ENCODE data around the gene ZNF770. TPM values are rescaled to one million over a fixed set of nuclear protein-coding genes. Genes with fewer than 3 reads are reported as not detected.

Gene ZNF770
- total RNA-seq, 1 experiment from 2014 or later = 70.7 TPM

GRCh38 chr15:35014241-35014640 is 26.2 kb upstream of the ZNF770 start:
- ChIA-PET CTCF (no interaction called here), POLR2A (no interaction called here), RAD21 (ENCODE audit: low non-redundant PET in 1 of 2, low total read pairs in 2 of 2, uncharacterized antibody in 2 of 2, unreplicated experiment in 2 of 2) (no interaction called here)
- H3K79me2 ChIP-seq (ENCODE audit: insufficient read depth, low read length) = no peaks in the 10 kb centered on the region
- TF ChIP-seq ZBTB33 (IDR thresholded peaks at IDR 0.05; ENCODE audit: extremely low read depth, insufficient replicate concordance, low read length) (no peak), SRF (IDR thresholded peaks at IDR 0.05; ENCODE audit: low read depth) (no peak), REST (IDR thresholded peaks at IDR 0.05; ENCODE audit: low read depth) (no peak), SIN3A (IDR thresholded peaks at IDR 0.05; ENCODE audit: low read depth) (no peak), CBX3 (IDR thresholded peaks at IDR 0.05; ENCODE audit: low read depth) (no peak), ELF1 (IDR thresholded peaks at IDR 0.05; ENCODE audit: borderline replicate concordance, low read depth) (no peak), CTCF (IDR thresholded peaks at IDR 0.05 in 2 of 3, conservative IDR thresholded peaks at IDR 0.05 in 1 of 3; ENCODE audit: borderline replicate concordance in 1 of 3, insufficient read depth in 1 of 3, low read depth in 2 of 3, low read length in 2 of 3) (no peak), ZNF274 (IDR thresholded peaks at IDR 0.05; ENCODE audit: low read depth, low read length) (no peak), EZH2 (IDR thresholded peaks at IDR 0.05) (no peak), CEBPB (IDR thresholded peaks at IDR 0.05; ENCODE audit: low read depth) (no peak), POLR2AphosphoS5 (IDR thresholded peaks at IDR 0.05; ENCODE audit: low read depth, low read length) (no peak)
- no peak overlapping the region for H3K9ac ChIP-seq (ENCODE audit: low read length)
- DNase-seq (ENCODE audit: low read depth, low spot score) (no peak), ATAC-seq (no peak)
- no peak overlapping the region for H3K27ac ChIP-seq (ENCODE audit: low read depth, low read length)
- H3K9me2 ChIP-seq (ENCODE audit: insufficient read depth) = no peaks in the 10 kb centered on the region
- H3K4me2 ChIP-seq (ENCODE audit: low read length) = no peak overlapping the region
- no peaks in the 10 kb centered on the region for H3K36me3 ChIP-seq (ENCODE audit: control insufficient read depth in 1 of 2, insufficient read depth in 2 of 2, low read length in 2 of 2)
- no TSS peak for BruUV-seq (replicated peaks)
- H3K4me3 ChIP-seq (replicated peaks in 1 of 2; ENCODE audit: low read depth in 1 of 2, low read length in 2 of 2) = no peak overlapping the region
- H4K20me1 ChIP-seq (ENCODE audit: insufficient read depth) = no peaks in the 10 kb centered on the region
- H3K27me3 ChIP-seq (ENCODE audit: insufficient read depth, low read length) = no peaks in the 10 kb centered on the region
- no peak overlapping the region for H2AFZ ChIP-seq (ENCODE audit: low read depth, low read length, poor library complexity, severe bottlenecking)
- H3K9me3 ChIP-seq (ENCODE audit: control insufficient read depth in 1 of 2, insufficient read depth in 1 of 2, low read depth in 1 of 2, low read length in 2 of 2) = no peaks in the 10 kb centered on the region
- intact Hi-C loops (cut with micrococcal nuclease) = no loop called here
- peaks cover 5% of the 10 kb centered on the region in 2 experiments for H3K4me1 ChIP-seq (ENCODE audit: control insufficient read depth in 1 of 2, insufficient read depth in 2 of 2, low read length in 2 of 2)

Measured in HCT116 (cell line).